GM21576 (cell line): ENCODE data around the gene C21orf58.

Source experiments
- ATAC-seq: cut with Tn5 transposase; IDR thresholded peaks from one replicate; pipeline ENCODE4 v1.9.1; 2021; ENCODE audit warnings: mild to moderate bottlenecking, moderate library complexity; ENCODE audit not compliant: unreplicated experiment

Gene C21orf58

DNA sequence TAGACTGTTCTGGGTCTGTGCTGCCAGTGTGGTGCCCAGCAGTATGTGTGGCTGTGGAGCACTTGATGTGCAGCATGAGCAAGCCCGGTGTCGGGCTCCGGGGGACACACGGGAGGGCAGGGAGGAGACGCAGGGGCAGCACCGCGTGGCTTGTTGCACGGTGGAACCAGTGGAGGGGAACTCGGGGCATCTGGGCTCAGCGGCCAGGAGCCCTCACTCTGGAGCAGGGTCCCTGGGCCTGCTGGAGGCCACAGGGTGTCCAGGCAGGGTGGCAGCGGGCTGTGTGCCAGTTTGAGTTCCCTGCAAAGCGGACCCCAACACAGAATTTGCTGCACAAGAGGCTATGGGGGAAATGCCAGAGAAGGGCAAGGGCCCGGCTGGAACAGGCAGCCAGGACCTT, 30.8 kb upstream of the C21orf58 start:
- no peak for ATAC-seq

DNA sequence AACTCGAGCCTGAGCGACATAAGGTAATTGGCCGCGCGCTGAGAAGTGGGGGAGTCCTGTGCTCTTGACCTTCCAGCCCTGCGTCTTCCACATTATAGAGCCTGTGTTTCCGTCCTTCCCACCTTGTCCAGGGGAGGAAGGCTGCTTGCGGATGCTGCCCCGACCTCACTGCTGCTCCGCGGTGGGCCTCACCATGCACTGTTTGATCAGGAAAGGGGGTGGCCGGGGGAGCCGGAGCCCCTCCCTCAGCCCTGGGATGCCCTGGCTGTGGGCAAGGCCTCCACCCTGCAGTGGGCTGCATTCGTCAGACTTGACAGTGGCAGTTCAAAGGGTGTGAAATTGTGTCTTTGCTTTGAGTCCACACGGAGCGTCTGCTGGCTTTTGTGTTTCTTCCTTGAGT, 30.4 kb upstream of the C21orf58 start:
- ATAC-seq: no peak

DNA sequence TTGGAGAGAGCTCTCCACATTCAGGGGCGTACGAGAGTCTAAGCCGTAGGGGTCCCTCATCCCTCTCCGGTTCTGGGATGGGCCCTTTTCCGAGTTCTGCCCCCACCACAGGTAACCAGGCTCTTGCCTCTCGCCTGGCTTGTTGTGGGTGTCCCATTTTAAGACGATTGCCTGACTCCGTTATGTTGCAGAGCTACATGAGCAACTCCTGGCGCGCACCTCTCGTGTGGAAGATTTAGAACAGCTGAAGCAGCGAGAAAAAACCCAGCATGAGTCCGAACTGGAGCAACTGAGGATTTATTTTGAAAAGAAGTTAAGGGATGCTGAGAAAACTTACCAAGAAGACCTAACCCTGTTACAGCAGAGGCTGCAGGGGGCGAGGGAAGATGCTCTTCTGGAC, 29.2 kb upstream of the C21orf58 start:
- ATAC-seq: no peak

DNA sequence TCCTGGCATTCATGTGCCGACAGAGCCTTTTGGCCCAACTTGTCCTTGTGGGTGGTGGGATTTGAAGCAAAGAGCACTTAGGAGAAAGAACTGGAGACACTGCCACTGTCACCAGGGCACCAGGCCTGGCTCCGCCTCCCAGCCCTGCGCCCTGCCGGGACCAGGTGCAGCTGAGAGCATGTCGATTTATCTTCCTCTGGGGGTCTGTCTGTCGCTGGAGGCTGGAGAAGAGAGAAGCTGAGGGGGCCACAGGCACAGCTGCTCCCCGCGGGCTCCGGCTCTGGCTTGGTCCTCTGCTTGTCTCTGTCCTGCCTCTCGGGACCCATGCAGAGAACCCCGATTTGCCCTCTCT, 28.5 kb upstream of the C21orf58 start:
- no peak for ATAC-seq

DNA sequence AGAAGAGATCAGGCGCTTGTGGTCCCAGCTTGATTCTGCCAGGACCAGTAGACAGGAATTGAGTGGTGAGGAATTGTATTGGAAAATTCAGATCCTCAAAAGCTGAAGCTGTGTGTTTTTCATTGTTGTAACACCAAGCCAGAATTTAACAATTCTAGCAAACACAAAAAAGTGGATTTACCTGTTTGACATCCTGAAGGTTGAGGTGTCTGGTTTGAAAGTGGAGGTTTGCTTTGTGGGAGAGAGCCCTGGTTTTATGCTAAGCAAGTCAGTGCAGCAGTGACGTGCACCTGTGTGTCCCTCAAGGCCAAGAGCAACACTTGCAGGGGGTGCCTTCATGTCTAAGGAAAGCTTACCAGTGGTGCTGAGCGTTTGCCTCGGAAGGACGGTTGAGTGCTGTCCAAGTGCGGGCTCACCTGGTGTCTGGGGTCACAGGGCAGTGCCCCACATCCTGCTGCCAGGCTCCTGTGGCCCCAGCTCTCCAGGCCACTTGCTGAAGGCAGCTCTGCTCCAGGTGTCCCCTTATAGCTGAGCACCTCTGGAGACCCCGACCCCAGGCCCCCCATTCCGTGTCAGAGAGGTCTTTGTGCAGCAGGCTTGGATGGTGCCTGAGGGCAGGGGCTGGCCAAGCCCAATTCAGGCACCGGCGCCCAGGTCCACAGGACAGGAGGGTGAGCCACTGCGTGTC, 27.9 kb upstream of the C21orf58 start:
- ATAC-seq: no peak

DNA sequence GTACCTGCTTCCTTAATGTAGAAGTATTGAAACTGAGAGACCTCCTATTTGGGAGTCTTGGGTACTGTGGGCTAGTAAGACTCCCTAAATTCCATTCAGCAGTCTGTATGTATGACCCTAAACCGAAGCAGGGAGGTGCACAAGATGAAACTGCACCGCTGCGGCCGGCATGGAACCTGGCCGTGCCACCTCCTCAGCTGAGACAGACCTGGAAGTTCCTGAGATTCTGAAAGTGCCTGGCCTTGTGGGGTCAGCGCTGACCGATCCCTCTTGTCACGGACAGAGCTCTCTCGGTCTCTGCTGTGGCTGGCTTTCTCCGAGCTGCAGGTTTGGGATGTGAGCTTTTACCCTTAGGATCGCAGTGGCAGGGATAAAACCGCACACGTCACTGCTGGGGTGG, 27.3 kb upstream of the C21orf58 start:
- ATAC-seq: no peak

DNA sequence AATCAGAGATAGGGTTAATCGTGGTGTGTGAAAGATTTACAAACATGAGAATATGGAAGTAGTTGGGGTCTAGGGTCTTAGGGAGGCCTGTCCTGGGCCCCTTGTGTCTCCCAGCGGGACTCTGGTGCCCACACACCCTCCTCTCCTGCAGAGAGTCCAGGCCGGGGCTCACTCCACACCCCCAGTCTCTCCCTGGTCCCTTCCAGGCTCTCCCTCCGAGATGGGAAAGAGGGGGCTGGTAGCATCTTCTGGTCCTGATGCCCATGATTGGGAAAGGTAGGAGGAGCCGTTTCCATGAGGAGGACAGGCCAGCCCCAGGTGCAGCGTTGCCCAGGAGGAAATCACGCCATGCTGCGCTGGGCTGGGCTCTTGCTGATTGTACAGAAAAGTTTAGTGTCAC, 26.9 kb upstream of the C21orf58 start:
- ATAC-seq: no peak

DNA sequence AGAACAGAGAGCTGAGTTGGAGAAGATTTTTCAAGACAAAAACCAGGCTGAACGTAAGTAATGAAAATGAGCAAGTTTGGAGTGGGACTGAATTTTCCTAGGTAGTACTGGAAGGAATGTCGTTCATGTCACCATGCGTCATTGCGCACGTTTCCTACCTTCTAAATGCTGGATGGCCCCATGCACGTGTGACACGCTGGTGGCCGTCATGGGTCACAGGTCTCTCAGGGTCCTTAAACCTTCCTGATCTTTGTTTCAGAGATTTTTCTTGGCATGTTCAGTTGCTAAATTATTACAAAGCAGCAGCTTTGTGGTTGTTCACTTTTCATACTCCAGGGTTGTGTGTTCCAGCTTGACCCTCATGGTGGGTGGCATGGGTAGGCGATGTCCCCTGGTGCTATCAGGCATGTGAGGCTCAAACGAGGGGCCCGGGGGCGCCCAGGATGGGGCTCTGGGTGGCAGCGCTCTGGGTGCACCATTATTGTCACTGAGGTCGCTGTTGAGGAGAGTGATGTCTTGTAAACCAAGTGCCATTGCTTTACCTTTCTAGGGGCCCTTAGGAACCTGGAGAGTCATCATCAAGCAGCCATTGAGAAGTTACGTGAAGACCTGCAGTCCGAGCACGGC, 25.6 kb upstream of the C21orf58 start:
- ATAC-seq: no peak

DNA sequence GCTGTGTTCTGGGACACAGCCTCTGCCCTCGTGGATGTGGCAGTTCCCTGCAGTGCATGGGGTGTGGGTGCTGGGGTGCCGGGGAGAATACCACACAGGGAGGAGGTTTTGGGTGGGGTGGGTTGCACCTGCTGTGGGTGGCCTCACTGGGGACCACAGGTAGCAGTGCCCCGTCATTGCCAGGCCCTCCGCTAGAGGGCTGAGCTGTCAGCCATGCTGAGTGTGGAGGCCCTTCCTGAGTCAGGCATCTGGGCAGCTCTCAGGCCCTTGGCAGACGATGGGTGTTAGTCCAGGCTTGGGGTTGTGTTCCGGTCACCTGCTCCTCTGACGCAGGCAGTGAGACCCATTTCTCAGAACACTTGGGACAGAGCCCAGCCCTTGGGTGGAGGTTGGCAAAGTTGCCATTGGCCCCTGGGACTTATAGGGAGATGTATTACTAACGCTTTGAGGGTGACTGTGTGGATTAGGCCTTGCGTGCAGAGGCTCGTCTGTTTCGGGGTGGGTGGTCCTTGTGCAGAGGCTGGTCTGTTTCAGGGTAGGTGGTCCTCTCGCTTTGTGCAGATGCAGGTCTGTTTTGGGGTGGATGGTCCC, 24.2 kb upstream of the C21orf58 start:
- ATAC-seq: no peak

DNA sequence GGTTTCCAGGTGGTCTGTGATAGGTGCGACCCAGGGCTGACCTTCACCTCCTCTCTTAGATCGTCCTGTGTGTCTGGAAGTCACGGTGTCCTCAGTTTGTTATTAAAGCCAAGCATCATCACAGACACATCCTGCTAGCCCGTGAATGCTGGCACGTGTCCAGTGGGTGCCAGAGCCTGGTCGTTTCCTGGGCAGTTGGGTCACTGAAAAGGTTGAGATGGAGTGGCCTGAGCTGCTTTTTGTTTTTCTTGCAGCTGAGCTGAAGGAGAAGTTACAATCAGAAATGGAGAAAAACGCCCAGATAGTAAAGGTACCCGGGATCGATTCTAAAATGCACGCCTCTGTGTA, 23.5 kb upstream of the C21orf58 start:
- ATAC-seq: no peak

DNA sequence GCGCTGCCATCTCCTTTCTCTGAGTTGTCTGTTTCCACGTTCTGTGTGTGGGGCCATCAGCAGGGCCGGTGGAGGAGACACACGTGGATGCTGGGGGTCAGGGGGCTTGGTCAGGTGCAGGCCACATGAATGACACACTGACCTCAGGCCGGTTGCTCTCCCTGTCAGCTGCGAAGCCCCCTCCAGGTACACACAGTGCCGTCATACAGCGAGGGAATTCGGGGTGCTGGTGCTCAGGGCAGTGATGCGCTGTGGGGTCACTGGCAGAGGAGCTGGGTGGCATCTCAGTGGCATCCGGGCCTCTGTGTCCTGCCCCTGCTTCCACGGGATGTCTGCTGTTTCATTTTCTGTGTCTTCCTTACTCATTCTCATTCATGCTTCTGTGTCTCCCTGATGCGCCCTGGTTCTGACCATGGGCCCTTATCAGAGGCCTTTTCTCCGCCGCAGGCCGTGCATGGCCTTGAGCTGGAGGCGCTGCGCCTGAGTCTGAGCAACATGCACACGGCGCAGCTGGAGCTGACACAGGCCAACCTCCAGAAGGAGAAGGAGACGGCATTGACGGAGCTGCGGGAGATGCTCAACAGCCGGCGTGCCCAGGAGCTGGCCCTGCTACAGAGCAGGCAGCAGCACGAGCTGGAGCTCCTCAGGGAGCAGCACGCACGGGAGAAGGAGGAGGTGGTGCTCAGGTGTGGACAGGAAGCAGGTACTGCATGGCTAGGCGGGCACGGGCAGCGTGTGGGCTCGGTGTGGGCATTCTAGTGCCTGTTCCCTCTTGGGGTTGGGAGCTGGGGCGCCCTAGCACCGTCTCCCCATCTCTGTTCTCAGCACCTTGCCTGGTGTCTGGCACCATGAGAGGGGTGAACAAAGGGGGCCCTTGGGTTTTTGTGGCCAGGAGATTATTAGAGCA, 22.9 kb upstream of the C21orf58 start:
- no peak for ATAC-seq

DNA sequence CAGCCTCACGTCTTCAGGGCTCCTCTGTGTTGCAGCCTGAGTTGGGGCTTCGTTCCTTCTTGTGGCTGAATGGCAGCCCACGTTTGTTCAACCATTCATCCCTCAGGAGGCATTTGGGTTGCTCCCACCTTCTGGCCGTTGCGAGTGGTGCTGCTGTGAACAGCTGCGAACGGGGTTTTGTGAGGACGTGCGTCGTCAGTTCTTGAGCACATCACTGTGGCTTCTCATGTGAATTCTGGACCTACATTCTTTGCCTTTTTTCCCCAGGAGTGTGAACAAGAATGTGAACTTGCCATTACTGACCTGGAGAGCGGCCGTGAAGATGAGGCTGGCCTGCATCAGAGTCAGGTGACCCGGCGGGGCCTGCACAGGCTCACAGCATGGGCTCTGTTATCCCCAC, 22.2 kb upstream of the C21orf58 start:
- no peak for ATAC-seq

DNA sequence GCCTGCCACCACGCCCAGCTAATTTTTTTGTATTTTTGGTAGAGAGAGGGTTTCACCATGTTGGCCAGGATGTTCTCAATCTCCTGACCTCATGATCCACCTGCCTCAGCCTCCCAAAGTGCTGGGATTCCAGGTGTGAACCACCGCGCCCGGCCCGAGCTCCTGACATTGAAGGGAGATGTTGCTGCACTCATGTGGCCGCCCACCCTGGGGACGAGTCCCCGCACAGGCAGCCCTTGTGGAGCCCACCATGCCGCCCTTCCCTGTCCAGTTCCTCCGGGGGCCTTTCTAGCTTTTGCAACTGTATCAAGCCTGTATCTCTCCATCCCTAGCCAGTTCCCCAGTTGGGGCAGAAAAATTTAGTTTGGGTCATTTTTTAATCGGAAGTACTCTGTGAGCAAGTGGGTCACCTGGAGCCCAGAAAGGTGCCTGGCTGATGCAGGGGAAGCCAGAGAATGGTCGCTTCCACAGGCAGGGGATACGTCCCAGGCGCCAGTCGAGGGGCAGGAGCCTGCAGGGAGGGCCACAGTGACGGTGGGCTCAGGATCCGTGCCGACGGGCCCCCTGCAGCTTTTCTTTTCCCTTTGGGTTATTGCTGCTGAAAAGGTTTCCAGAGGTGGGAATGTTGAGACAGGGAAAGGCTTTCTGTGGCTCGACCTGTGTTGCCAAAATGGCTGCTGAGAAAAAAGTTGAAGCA, 20.7 kb upstream of the C21orf58 start:
- ATAC-seq: no peak

DNA sequence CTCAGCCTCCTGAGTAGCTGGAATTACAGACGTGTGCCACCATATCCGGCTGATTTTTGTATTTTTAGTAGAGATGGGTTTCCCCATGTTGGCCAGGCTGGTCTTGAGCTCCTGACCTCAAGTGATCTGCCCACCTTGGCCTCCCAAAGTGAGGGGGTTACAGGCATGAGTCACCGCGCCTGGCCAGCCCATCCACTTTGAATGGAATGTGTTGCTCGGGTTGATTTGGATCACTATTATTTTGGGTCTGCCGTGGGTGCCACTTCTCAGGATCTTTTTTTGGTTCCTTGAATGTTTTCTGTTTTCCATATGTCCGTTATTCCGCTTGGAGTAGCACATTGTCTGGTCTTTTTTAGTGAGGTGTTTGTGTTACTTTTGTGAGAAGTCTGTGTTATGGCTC, 17.3 kb upstream of the C21orf58 start:
- ATAC-seq: no peak

DNA sequence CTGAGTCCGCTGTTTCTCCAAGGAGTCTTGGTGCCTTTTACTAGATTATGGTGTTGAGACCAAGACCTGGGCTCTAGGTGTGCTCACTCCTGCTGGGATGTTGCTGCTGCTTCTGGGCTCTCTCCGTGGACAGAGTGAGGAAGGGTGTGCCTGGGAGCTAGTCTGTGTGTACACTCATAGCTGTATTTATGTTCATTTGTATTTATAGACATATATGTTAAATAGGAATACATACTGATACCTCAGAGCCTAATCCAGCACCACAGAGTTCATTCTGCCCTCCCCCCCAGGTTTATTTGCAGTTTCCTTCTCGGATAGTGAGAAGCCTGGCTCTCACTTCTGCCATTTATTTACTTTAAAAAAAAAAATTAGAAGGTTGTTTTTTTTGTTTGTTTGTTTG, 12.9 kb upstream of the C21orf58 start:
- no peak for ATAC-seq

DNA sequence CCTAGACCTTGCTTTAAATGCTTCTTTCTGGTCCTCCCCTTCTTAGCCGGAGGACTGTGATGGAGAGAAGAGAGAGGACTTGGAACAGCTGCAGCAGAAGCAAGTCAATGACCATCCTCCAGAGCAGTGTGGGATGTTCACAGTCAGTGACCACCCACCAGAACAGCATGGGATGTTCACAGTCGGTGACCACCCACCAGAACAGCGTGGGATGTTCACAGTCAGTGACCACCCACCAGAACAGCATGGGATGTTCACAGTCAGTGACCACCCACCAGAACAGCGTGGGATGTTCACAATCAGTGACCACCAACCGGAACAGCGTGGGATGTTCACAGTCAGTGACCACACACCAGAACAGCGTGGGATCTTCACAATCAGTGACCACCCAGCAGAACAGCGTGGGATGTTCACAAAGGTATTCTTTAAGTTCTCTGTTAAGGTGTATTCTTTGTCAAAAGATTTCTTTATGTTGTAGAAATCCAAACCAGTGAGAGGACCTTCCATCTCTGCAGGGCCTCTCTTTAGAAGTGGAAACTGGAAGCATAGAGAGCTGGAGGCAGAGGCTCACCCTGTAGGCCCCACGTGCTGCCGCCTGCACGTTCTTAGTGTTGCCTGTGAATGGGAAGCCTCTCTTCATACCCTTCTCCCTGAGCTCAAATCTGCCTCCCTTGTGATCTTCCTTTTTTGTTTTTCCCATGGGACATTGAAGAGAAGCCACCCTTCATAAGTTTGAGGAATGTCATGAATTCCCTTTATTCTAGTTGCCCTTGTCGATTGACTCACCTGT, 10.9 kb upstream of the C21orf58 start:
- no peak for ATAC-seq

DNA sequence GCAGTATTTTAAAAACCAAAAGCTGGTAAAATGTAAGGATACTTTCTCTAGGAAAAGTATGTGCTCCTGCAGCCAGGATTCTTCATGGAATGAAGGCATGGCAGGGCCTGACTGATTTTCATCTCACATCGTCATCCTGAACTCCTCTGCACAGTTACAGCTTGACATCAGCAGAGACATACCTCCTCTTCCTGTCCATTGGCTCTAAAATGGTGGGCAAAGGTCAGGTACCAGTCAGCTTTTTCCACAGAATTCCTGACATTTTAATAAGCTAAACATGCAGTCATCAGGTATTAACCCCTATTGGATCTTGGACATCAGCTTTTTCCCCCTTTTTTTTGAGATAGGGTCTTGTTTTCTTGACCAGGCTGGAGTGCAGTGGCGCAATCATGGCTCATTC, 6.1 kb upstream of the C21orf58 start:
- no peak for ATAC-seq

DNA sequence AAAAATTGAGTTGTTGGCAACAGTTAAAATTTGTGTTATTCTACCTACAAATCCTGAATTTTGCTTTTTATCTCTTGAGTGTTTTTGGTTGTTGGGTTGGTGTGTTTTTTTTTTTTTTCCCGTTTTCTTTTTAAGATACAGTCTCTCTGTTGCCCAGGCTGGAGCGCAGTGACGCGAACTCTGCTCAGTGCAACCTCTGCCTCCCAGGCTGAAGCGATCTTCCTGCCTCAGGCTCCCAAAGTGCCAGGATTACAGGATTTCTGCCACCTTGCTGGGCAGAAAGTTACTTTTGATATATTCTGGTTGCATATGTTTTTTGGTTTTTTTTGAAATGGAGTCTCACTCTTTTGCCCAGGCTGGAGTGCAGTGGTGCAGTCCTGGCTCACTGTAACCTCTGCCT, 4.5 kb upstream of the C21orf58 start:
- ATAC-seq: no peak

DNA sequence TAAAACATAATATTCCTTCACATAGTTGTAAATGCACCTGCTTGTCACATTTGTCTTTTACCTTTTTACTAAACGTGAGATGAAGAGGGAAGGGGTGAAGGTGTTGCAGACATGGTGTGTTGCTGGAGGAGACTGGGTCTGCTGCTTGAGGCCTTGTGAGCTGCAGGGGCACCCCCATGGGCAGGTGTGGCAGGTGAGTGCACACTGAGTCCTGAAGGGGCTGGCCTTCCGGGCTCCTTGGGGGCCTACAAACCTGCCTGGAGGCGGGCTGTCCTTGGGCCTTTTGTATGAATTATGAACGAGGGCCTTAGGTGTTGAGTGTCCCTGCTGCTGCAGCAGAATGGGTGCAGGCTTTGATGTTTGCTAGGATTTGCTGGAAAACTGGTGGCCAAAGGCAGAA, 4.0 kb upstream of the C21orf58 start:
- ATAC-seq: no peak

DNA sequence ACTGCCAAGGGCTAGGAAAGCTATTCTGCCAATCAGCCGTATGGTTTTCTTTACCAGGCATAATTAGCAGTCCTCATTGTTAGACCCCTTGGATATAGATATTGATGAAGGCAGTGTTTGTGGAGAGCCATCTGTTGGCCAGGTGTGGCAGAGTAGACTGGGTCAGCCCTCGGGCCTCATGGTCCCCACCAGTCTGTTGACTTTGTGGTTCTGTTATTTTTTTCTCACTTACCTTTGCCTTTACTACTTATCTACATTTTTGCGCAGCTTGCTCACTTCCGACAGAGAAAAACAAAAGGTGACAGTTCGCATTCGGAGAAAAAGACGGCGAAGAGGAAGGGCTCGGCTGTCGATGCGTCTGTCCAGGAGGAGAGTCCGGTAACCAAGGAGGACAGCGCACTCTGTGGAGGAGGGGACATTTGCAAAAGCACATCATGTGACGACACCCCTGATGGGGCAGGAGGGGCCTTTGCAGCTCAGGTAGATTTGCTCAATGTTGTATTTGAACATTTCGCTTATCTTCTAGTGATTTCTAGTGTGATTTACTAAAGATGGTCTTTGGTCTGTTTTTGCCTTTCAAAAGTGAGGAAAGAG, 2.5 kb upstream of the C21orf58 start:
- ATAC-seq: no peak
